Central memory CD8-positive, alpha-beta T cell (primary cell): Measurements from ENCODE around the gene PAFAH1B2.

Experiments used
- ATAC-seq: fragments of 150-1000 bp; cut with Tn5 transposase; replicated peaks from 2 replicates; pipeline ENCODE4 v1.10.0; 2022; ENCODE audit warnings: mild to moderate bottlenecking, moderate FRiP score, moderate number of reproducible peaks; ENCODE audit not compliant: poor library complexity, severe bottlenecking; ENCODE audit errors: extremely low read depth
- DNase-seq, 2 donors: peaks; one replicate each; pipeline ENCODE4 v3.0.0; 2021; ENCODE audit warnings: low spot score in 2 of 2
- H3K27ac Mint-ChIP-seq: one replicate; pipeline ENCODE4 v1.8.0; 2022; ENCODE audit warnings: low read depth, mild to moderate bottlenecking, moderate library complexity, mixed read lengths
- H3K27me3 Mint-ChIP-seq: one replicate; pipeline ENCODE4 v1.8.0; 2022; ENCODE audit warnings: mixed read lengths
- H3K36me3 Mint-ChIP-seq: one replicate; pipeline ENCODE4 v1.8.0; 2022; ENCODE audit warnings: mild to moderate bottlenecking, moderate library complexity, mixed read lengths; ENCODE audit not compliant: insufficient read depth
- H3K4me1 Mint-ChIP-seq: one replicate; pipeline ENCODE4 v1.8.0; 2022; ENCODE audit warnings: mixed read lengths
- H3K4me3 Mint-ChIP-seq: one replicate; pipeline ENCODE4 v1.8.0; 2022; ENCODE audit warnings: mild to moderate bottlenecking, moderate library complexity, mixed read lengths
- H3K9me3 Mint-ChIP-seq: one replicate; pipeline ENCODE4 v1.8.0; 2022; ENCODE audit warnings: mixed read lengths

Gene PAFAH1B2

GRCh38 chr11:117220568-117220967 is 76.5 kb downstream of the PAFAH1B2 start:
- peaks cover 38% of the 10 kb centered on the region for H3K4me1 Mint-ChIP-seq
- no peaks in the 10 kb centered on the region for H3K9me3 Mint-ChIP-seq
- no peak overlapping the region for H3K27ac Mint-ChIP-seq
- no peaks in the 10 kb centered on the region for H3K27me3 Mint-ChIP-seq
- DNase-seq: no peak
- no peak for ATAC-seq
- no peak overlapping the region for H3K4me3 Mint-ChIP-seq
- peaks cover 67% of the 10 kb centered on the region for H3K36me3 Mint-ChIP-seq

GRCh38 chr11:117220999-117221774 is 77.1 kb downstream of the PAFAH1B2 start:
- no peak for DNase-seq
- H3K4me3 Mint-ChIP-seq: no peak overlapping the region
- no peaks in the 10 kb centered on the region for H3K9me3 Mint-ChIP-seq
- H3K36me3 Mint-ChIP-seq: peaks cover 64% of the 10 kb centered on the region
- ATAC-seq: no peak
- H3K27me3 Mint-ChIP-seq: no peaks in the 10 kb centered on the region
- peaks cover 39% of the 10 kb centered on the region for H3K4me1 Mint-ChIP-seq
- no peak overlapping the region for H3K27ac Mint-ChIP-seq

GRCh38 chr11:117221775-117222517 is 77.9 kb downstream of the PAFAH1B2 start:
- DNase-seq (no peak), ATAC-seq (no peak)
- H3K4me3 Mint-ChIP-seq: no peak overlapping the region
- no peaks in the 10 kb centered on the region for H3K9me3 Mint-ChIP-seq
- peaks cover 64% of the 10 kb centered on the region for H3K36me3 Mint-ChIP-seq
- peaks cover 46% of the 10 kb centered on the region for H3K4me1 Mint-ChIP-seq
- no peak overlapping the region for H3K27ac Mint-ChIP-seq
- no peaks in the 10 kb centered on the region for H3K27me3 Mint-ChIP-seq

- DNase-seq (no peak), ATAC-seq (no peak)
- no peak overlapping the region for H3K27ac Mint-ChIP-seq
- H3K36me3 Mint-ChIP-seq: peaks cover 64% of the 10 kb centered on the region
- H3K27me3 Mint-ChIP-seq: no peaks in the 10 kb centered on the region
- H3K4me3 Mint-ChIP-seq: no peak overlapping the region
- H3K9me3 Mint-ChIP-seq: no peaks in the 10 kb centered on the region
- H3K4me1 Mint-ChIP-seq: peaks cover 42% of the 10 kb centered on the region
Measured at GRCh38 chr11:117222991-117223740, 79.1 kb downstream of the PAFAH1B2 start.

- DNase-seq: no peak
- Mint-ChIP-seq H3K36me3 (peaks cover 66% of the 10 kb centered on the region), H3K4me1 (peaks cover 48% of the 10 kb centered on the region), H3K4me3 (no peak overlapping the region), H3K27ac (no peak overlapping the region), H3K9me3 (no peaks in the 10 kb centered on the region), H3K27me3 (no peaks in the 10 kb centered on the region)
- ATAC-seq: no peak
Measured at GRCh38 chr11:117223741-117224689, 79.9 kb downstream of the PAFAH1B2 start.

GRCh38 chr11:117225553-117226170 is 81.6 kb downstream of the PAFAH1B2 start:
- Mint-ChIP-seq H3K27me3 (no peaks in the 10 kb centered on the region), H3K4me1 (peaks cover 52% of the 10 kb centered on the region), H3K36me3 (peaks cover 74% of the 10 kb centered on the region), H3K27ac (no peak overlapping the region), H3K9me3 (no peaks in the 10 kb centered on the region), H3K4me3 (no peak overlapping the region)
- ATAC-seq: no peak
- no peak for DNase-seq
